ENCODE data around the gene CYLD.

CYLD gene

GRCh38 chr16:50736448-50736847, 5.4 kb upstream of the CYLD start:
- DNase-seq = no peak

GRCh38 chr16:50737420-50737959, 4.4 kb upstream of the CYLD start:
- no peak for DNase-seq
- intact Hi-C loops (cut with DNase I) = no loop called here

More at GRCh38 chr16:50736448-50736847, 5.4 kb upstream of the CYLD start:
- intact Hi-C loops (cut with DNase I) = no loop called here

GRCh38 chr16:50739031-50739430, 2.9 kb upstream of the CYLD start:
- intact Hi-C loops (cut with DNase I) = no loop called here
- DNase-seq = no peak

- DNase-seq = no peak
- intact Hi-C loops (cut with DNase I) = no loop called here
These were observed 1.1 kb upstream of the CYLD start for GRCh38 chr16:50740736-50741135.

GRCh38 chr16:50741225-50741780, 583 bp upstream of the CYLD start:
- DNase-seq = peak in 1 of 10 donors; percentile 13
- intact Hi-C loops (cut with DNase I) = no loop called here

DNA sequence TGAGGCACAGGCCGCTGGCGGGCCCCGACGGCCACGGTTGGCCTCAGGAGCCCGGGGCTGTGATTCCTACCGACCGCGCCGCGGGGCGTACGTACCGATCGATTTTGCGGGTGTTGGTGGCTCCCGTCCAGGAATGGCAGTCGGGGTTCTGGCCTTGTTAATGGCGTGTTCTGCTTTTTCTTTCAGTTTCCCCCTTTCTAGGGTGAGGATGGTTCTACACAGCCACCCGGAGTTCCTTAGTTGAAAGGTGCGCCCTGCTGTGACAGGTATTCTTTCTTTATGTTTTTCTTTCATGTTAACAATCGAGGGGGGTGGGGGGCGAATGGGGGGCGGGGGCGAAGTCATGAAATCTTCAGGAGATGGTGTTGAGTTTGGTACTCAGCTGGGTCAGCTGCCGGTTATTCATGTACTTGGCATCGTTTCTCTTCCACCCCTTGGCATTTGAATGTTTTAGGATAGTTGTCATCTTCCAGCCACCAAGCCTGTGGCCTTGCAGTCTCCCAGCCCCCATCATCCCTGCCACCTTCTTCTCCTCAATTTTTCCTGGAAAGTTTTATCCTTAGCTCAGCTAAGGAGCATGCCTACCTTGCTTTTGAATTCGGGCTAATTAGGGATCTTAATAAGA, 802 bp downstream of the CYLD start:
- intact Hi-C loops (cut with DNase I) = no loop called here

GRCh38 chr16:50743581-50744225, 1.8 kb downstream of the CYLD start:
- intact Hi-C loops (cut with DNase I) = no loop called here
- DNase-seq = no peak

More for the DNA sequence above, 802 bp downstream of the CYLD start:
- DNase-seq = peak in 2 of 10 donors; percentile 34 to 85

- no peak for DNase-seq
- intact Hi-C loops (cut with DNase I) = loop anchor here (5.0 kb wide), 2 partner anchors 78 to 373 kb away; no protein-coding TSS in a partner anchor
These were observed 3.0 kb downstream of the CYLD start for GRCh38 chr16:50744881-50745280.

DNA sequence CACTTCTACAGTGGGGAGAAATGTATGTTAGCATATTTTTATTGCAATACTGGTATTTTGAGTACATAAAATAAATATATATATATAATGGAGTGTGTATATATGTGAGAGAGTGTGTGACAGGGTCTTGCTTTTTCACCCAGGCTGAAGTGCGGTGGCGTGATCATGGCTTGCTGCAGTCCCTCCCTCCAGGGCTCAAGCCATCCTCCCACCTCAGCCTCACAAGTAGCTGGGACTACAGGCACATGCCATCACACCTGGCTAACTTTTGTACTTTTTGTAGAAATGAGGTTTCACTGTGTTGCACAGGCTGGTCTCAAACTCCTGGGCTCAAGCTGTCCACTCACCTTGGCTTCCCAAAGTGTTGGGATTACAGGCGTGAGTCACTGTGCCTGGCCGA, 4.1 kb downstream of the CYLD start:
- intact Hi-C loops (cut with DNase I) = loop anchor here (5.0 kb wide), 2 partner anchors 79 to 374 kb away; no protein-coding TSS in a partner anchor
- no peak for DNase-seq

DNA sequence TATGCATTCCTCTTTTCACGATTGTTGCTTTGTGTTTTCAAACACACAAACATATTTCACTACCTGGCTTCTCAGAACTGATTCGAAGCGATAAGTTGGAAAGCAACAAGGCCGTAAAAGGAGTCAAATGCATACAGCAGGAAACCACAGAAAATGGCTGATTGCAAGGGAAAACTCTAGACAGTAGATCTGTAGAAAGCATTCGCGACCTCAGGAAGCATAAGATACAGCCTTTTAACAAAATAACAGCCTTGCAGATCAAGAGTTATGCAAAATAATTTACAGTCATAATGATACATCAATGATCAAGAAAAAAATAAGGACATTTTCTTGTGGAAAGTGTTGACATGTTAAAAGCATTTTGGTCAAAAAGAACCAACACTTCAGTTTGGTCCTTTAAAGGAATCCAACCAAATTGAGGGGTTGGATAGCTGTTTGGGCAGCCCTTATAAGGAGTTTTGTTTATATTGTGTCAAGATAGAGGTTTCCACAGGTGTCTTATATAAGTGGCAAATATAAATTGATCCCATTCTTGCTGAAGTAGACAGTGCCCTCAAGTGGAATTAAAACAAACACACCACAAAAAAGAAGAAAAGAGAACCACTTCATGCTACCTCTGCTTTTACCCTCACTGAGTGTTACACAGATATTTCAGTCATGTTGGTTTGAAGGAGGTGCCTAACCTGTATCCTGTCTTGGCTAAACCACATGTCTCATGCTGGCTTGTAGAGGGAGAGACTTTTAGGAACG, 5.5 kb downstream of the CYLD start:
- DNase-seq = no peak

DNA sequence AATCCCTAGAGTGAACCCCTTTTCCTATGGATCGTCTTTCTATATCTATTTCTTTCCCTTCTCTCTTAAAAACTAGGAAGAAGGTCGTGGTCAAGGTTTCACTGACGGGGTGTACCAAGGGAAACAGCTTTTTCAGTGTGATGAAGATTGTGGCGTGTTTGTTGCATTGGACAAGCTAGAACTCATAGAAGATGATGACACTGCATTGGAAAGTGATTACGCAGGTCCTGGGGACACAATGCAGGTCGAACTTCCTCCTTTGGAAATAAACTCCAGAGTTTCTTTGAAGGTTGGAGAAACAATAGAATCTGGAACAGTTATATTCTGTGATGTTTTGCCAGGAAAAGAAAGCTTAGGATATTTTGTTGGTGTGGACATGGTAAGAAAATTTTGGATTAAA, 9.6 kb downstream of the CYLD start:
- intact Hi-C loops (cut with DNase I) = no loop called here
- DNase-seq = no peak

More for the DNA sequence above, 5.5 kb downstream of the CYLD start:
- intact Hi-C loops (cut with DNase I) = loop anchor here (5.0 kb wide), 2 partner anchors 80 to 375 kb away; no protein-coding TSS in a partner anchor

DNA sequence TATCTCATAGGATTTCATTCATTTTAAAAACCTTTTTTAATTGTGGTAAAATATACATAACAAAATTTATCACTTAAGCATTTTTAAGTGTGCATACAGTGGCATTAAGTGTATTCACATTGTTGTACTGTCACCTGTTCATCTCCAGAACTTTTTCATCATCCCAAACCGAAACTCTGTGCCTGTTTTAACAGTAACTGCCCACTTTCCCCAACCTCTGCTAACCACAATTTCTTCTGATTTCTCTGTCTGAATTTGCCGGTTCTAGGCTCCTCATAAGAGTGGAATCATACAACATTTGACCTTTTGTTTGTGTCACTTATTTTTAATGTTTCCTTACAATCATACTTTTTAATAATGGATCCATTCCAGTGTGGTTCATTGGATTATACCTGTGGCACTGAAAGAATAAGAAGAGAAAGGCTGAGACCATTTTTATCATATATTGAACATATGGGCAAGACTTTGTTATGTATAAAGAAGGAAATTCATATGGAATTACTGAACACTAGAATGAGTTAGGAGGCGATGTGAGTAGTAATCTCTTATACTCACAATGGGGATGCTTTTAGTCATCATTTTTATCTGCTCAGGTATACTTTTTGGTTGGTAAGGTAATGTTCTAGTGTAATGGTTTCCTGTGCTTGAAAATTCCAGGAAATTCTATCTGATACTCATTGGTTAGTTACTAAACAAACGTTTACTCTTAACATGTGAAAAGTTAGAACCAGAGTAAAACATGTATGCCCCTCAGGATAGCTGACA, 10.8 kb downstream of the CYLD start:
- DNase-seq = no peak
- intact Hi-C loops (cut with DNase I) = no loop called here

DNA sequence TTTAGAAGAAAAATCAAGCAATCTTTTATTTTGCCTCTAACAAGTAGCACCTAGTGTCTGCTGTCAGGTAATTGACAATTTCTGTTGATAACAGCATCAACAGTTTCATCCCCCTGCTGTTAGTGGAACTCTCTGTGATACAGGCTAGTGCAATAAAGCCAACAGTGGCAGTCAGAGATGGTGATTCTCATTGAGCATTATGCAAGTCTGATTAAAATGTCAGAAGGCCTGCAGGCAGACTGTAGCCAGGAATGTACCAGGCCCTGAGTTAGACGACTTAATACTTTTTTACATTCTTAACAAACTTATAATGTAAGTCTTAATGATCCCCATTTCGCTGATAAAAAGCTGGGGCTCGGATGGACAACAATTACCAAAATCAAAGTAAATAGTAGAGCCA, 14.6 kb downstream of the CYLD start:
- intact Hi-C loops (cut with DNase I) = no loop called here
- DNase-seq = no peak

GRCh38 chr16:50761267-50761666, 19.4 kb downstream of the CYLD start:
- DNase-seq = no peak
- intact Hi-C loops (cut with DNase I) = no loop called here

DNA sequence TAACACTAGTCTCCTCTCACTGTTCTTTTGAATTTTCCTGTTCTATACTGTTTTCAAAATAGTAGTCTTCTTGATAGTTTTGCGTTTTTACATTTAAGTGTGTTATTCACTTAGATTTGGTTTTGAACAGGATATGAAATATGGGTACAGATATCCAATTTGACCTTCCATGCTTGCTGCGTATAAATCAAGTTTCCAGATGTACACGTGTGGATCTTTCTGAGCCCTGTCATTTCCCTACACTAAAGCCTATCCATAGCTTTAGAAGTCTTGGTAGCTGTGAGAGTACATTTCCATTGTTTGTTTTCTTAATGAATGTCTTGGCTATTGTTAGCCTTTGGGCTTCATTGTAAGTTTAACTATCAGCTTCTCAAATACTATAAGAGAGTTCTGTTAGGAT, 20.4 kb downstream of the CYLD start:
- no peak for DNase-seq
- intact Hi-C loops (cut with DNase I) = no loop called here

GRCh38 chr16:50763211-50763610, 21.3 kb downstream of the CYLD start:
- no peak for DNase-seq
- intact Hi-C loops (cut with DNase I) = no loop called here

DNA sequence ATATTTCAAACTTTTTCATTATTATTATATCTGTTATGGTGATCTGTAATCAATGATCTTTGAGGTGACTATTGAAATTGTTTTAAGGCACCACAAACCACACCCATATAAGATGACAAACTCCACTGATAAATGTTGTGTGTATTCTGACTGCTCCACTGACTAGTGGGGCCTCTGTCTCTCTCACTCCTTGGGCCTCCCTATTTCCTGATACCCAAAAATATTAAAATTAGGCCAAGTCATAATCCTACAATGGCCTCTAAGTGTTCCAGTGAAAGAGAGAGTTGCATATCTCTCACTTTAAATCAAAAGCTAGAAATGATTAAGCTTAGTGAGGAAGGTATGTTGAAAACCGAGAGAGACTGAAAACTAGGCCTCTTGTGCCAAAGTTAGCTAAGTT, 23.4 kb downstream of the CYLD start:
- intact Hi-C loops (cut with DNase I) = no loop called here
- DNase-seq = no peak

GRCh38 chr16:50765861-50766260, 24.0 kb downstream of the CYLD start:
- intact Hi-C loops (cut with DNase I) = no loop called here
- DNase-seq = no peak

GRCh38 chr16:50767197-50767596, 25.3 kb downstream of the CYLD start:
- DNase-seq = no peak
- intact Hi-C loops (cut with DNase I) = no loop called here

GRCh38 chr16:50771366-50771765, 29.5 kb downstream of the CYLD start:
- no peak for DNase-seq
- intact Hi-C loops (cut with DNase I) = no loop called here
